Keratinocyte (primary cell): ENCODE measurements around the gene SLC23A2. TPM values are rescaled to one million over a fixed set of nuclear protein-coding genes. Genes with fewer than 3 reads are reported as not detected.
"Not testable (repeated sequence)": the region's sequence is repeated elsewhere in the genome, so short reads cannot be mapped to it uniquely, and the experiment has no call there.

Experiments used
- DNase-seq: peaks from one replicate; pipeline ENCODE4 v3.0.0-alpha.2; 2011; ENCODE audit warnings: low read depth, missing footprints, low spot score
- FAIRE-seq: peaks from 2 replicates; lab custom pipeline; 2011; peaks lifted over from hg19 to GRCh38; lab: Jason Lieb, UNC
- H2AFZ ChIP-seq: 2 replicates; pipeline ENCODE4 v1.6.0; 2012; ENCODE audit warnings: low read length, control low read depth, inconsistent platforms; ENCODE audit not compliant: control insufficient read depth
- H3K27ac ChIP-seq: 2 replicates; pipeline ENCODE4 v1.5.1; 2011; ENCODE audit warnings: low read length; ENCODE audit not compliant: control insufficient read depth, insufficient read depth
- H3K27me3 ChIP-seq: 3 replicates; pipeline ENCODE4 v1.6.0; 2011; ENCODE audit warnings: low read length; ENCODE audit not compliant: control insufficient read depth, insufficient read depth; ENCODE audit errors: extremely low read depth
- H3K36me3 ChIP-seq, 2 experiments: 2 replicates in 1 of 2; 3 replicates in 1 of 2; pipeline ENCODE4 v1.5.1; 2011; ENCODE audit warnings: low read length in 2 of 2, mild to moderate bottlenecking in 1 of 2; ENCODE audit not compliant: control insufficient read depth in 2 of 2, insufficient read depth in 2 of 2; ENCODE audit errors: extremely low read depth in 1 of 2
- H3K4me1 ChIP-seq: 3 replicates; pipeline ENCODE4 v1.5.1; 2011; ENCODE audit warnings: low read length; ENCODE audit not compliant: control insufficient read depth, insufficient read depth; ENCODE audit errors: extremely low read depth
- H3K4me2 ChIP-seq: 3 replicates; pipeline ENCODE4 v1.6.0; 2011; ENCODE audit warnings: low read depth, low read length; ENCODE audit not compliant: control insufficient read depth, insufficient read depth; ENCODE audit errors: extremely low read depth
- H3K4me3 ChIP-seq, 3 experiments: fragments of 200-600 bp in 1 of 3; sonication (generic) in 1 of 3; 2 replicates in 2 of 3; 3 replicates in 1 of 3; pipeline ENCODE4 v1.5.1; 2011 to 2016; ENCODE audit warnings: low read length in 3 of 3, mild to moderate bottlenecking in 3 of 3, control low read depth in 2 of 3, inconsistent platforms in 1 of 3, low read depth in 1 of 3, mixed read lengths in 1 of 3, mixed run types in 1 of 3, moderate library complexity in 1 of 3; ENCODE audit not compliant: control insufficient read depth in 2 of 3, insufficient read depth in 2 of 3; ENCODE audit errors: extremely low read depth in 1 of 3
- H3K79me2 ChIP-seq: 2 replicates; pipeline ENCODE4 v1.6.0; 2012; ENCODE audit warnings: low read length; ENCODE audit not compliant: control insufficient read depth, insufficient read depth
- H3K9ac ChIP-seq: 3 replicates; pipeline ENCODE4 v1.6.0; 2011; ENCODE audit warnings: low read length; ENCODE audit not compliant: control insufficient read depth, insufficient read depth; ENCODE audit errors: extremely low read depth
- H3K9me1 ChIP-seq: 3 replicates; pipeline ENCODE4 v1.6.0; 2011; ENCODE audit warnings: low read length; ENCODE audit not compliant: control insufficient read depth, insufficient read depth; ENCODE audit errors: extremely low read depth
- H3K9me3 ChIP-seq: 2 replicates; pipeline ENCODE4 v1.5.1; 2012; ENCODE audit warnings: low read depth, low read length; ENCODE audit not compliant: control insufficient read depth
- H4K20me1 ChIP-seq: 3 replicates; pipeline ENCODE4 v1.6.0; 2011; ENCODE audit warnings: low read length; ENCODE audit not compliant: control insufficient read depth, insufficient read depth; ENCODE audit errors: extremely low read depth
- CTCF ChIP-seq, 3 experiments: IDR thresholded peaks in 1 of 3; conservative IDR thresholded peaks in 1 of 3; optimal IDR thresholded peaks in 1 of 3; 2 replicates in 2 of 3; 3 replicates in 1 of 3; pipeline versions ENCODE3 to v1.5.1; 2011; ENCODE audit warnings: low read length in 3 of 3, mild to moderate bottlenecking in 3 of 3, moderate library complexity in 2 of 3, control low read depth in 1 of 3, inconsistent platforms in 1 of 3; ENCODE audit not compliant: insufficient read depth in 2 of 3; ENCODE audit errors: extremely low read depth in 1 of 3
- EZH2 ChIP-seq: IDR thresholded peaks from one replicate; pipeline ENCODE4 v1.6.1; 2012; ENCODE audit warnings: inconsistent platforms, mild to moderate bottlenecking, low read length, moderate library complexity
- dilution Hi-C: fragments of 300-500 bp; cut with MboI; formaldehyde crosslinking; loops from one replicate; pipeline ENCODE4 v1.7.0; 2020; ENCODE audit warnings: low sequenced_read_pairs; ENCODE audit not compliant: extremely low pct_ligation_motif_present
- polyA plus RNA-seq, 5 experiments: library from polyadenylated mRNA; depleted of rRNA in 3 of 5; stranded (reverse) in 3 of 5; stranded (forward) in 1 of 5; unstranded in 1 of 5; fragments of >200 nt; gene quantifications; 1 replicate in 1 of 5; 2 replicates in 3 of 5; 3 replicates in 1 of 5; pipeline versions ENCODE4 v1.2.1 to v1.2.3, GENCODE V29; 2011 to 2012; ENCODE audit warnings: missing spikeins in 2 of 5, low read depth in 1 of 5, low replicate concordance in 1 of 5

SLC23A2 gene
- polyA plus RNA-seq, 1 donor (not counting 4 experiments of a cell fraction or from before 2014, with no cell fraction given) = 13.4 TPM

GRCh38 chr20:4853004-4853403 is 148.3 kb downstream of the SLC23A2 start:
- FAIRE-seq = no peak
- Histone ChIP-seq H3K36me3 (peaks cover 6 to 8% of the 10 kb centered on the region in 2 experiments), H3K4me2 (no peak overlapping the region), H3K27ac (no peak overlapping the region), H2AFZ (no peak overlapping the region), H3K9ac (no peak overlapping the region), H3K9me3 (no peaks in the 10 kb centered on the region), H4K20me1 (no peaks in the 10 kb centered on the region), H3K4me1 (no peaks in the 10 kb centered on the region), H3K9me1 (no peaks in the 10 kb centered on the region), H3K4me3 (no peak overlapping the region), H3K79me2 (no peaks in the 10 kb centered on the region), H3K27me3 (no peaks in the 10 kb centered on the region)
- dilution Hi-C loops = no loop called here
- no peak for TF ChIP-seq CTCF (optimal IDR thresholded peaks at IDR 0.05 in 1 of 3, IDR thresholded peaks at IDR 0.05 in 1 of 3, conservative IDR thresholded peaks at IDR 0.05 in 1 of 3; ENCODE audit: extremely low read depth in 1 of 3, insufficient read depth in 2 of 3, low read length in 3 of 3)
- no peak for TF ChIP-seq EZH2
- no peak for DNase-seq

- H3K4me3 ChIP-seq = no peak overlapping the region
- no peak overlapping the region for H3K9ac ChIP-seq
- H2AFZ ChIP-seq = no peak overlapping the region
- H3K36me3 ChIP-seq = peaks cover 5 to 6% of the 10 kb centered on the region in 2 experiments
- H3K27me3 ChIP-seq = no peaks in the 10 kb centered on the region
- no peaks in the 10 kb centered on the region for H3K9me3 ChIP-seq
- H3K9me1 ChIP-seq = no peaks in the 10 kb centered on the region
- H3K4me2 ChIP-seq = no peak overlapping the region
- DNase-seq (no peak), FAIRE-seq (no peak)
- dilution Hi-C loops = no loop called here
- H3K4me1 ChIP-seq = no peaks in the 10 kb centered on the region
- H3K79me2 ChIP-seq = no peaks in the 10 kb centered on the region
- TF ChIP-seq EZH2 (no peak), CTCF (optimal IDR thresholded peaks at IDR 0.05 in 1 of 3, IDR thresholded peaks at IDR 0.05 in 1 of 3, conservative IDR thresholded peaks at IDR 0.05 in 1 of 3; ENCODE audit: extremely low read depth in 1 of 3, insufficient read depth in 2 of 3, low read length in 3 of 3) (no peak)
- no peaks in the 10 kb centered on the region for H4K20me1 ChIP-seq
- no peak overlapping the region for H3K27ac ChIP-seq
These were observed 150.3 kb downstream of the SLC23A2 start for GRCh38 chr20:4850960-4851359.

- FAIRE-seq, H3K36me3 ChIP-seq, H3K9me1 ChIP-seq, H3K79me2 ChIP-seq, H3K4me1 ChIP-seq, H3K27me3 ChIP-seq, H3K4me3 ChIP-seq, H4K20me1 ChIP-seq, H3K27ac ChIP-seq, H3K9ac ChIP-seq, H3K4me2 ChIP-seq, DNase-seq, H2AFZ ChIP-seq, H3K9me3 ChIP-seq, dilution Hi-C loops: not testable (repeated sequence)
These were observed 152.5 kb downstream of the SLC23A2 start for GRCh38 chr20:4848829-4849228.
